Loucy (cell line): ENCODE data around the gene FSTL3.

Experiments
- H2AFZ ChIP-seq: fragments of 200-600 bp; sonication (generic); 2 replicates; pipeline ENCODE4 v1.6.0; 2016; ENCODE audit warnings: antibody characterized with exemption, mild to moderate bottlenecking, low read length, moderate library complexity
- H3F3A ChIP-seq: fragments of 200-600 bp; 2 replicates; pipeline ENCODE4 v1.6.0; 2016; ENCODE audit warnings: antibody characterized with exemption, low read depth, mild to moderate bottlenecking
- H3K27me3 ChIP-seq: fragments of 200-600 bp; sonication (generic); 2 replicates; pipeline ENCODE4 v1.6.1; 2014; ENCODE audit warnings: low read length, mild to moderate bottlenecking; ENCODE audit not compliant: insufficient read depth, poor library complexity, severe bottlenecking
- H3K36me3 ChIP-seq: fragments of 200-600 bp; sonication (generic); 2 replicates; pipeline ENCODE4 v1.6.1; 2016; ENCODE audit warnings: low read length; ENCODE audit not compliant: insufficient read depth
- H3K4me1 ChIP-seq: fragments of 200-600 bp; sonication (generic); 2 replicates; pipeline ENCODE4 v1.5.1; 2014; ENCODE audit warnings: low read length, mild to moderate bottlenecking; ENCODE audit not compliant: insufficient read depth, poor library complexity, severe bottlenecking
- H3K4me2 ChIP-seq: fragments of 200-600 bp; sonication (generic); 2 replicates; pipeline ENCODE4 v1.6.0; 2014; ENCODE audit warnings: antibody characterized with exemption, low read length, low read depth, mild to moderate bottlenecking; ENCODE audit not compliant: poor library complexity, severe bottlenecking
- H3K4me3 ChIP-seq: fragments of 200-600 bp; sonication (generic); 2 replicates; pipeline ENCODE4 v1.5.1; 2014; ENCODE audit warnings: low read length, mild to moderate bottlenecking, mixed read lengths; ENCODE audit not compliant: poor library complexity, severe bottlenecking
- H3K79me2 ChIP-seq: fragments of 200-600 bp; sonication (generic); 2 replicates; pipeline ENCODE4 v1.6.1; 2014; ENCODE audit warnings: low read length; ENCODE audit not compliant: insufficient read depth
- H3K9ac ChIP-seq: fragments of 200-600 bp; sonication (generic); 2 replicates; pipeline ENCODE4 v1.6.0; 2014; ENCODE audit warnings: mild to moderate bottlenecking, low read depth, low read length, moderate library complexity; ENCODE audit not compliant: poor library complexity, severe bottlenecking
- H3K9me2 ChIP-seq: fragments of 200-600 bp; sonication (generic); replicated peaks from 2 replicates; pipeline ENCODE4 v1.6.1; 2016; ENCODE audit warnings: low read depth, low read length, mixed read lengths
- H3K9me3 ChIP-seq: fragments of 200-600 bp; sonication (generic); 2 replicates; pipeline ENCODE4 v1.6.1; 2014; ENCODE audit warnings: mild to moderate bottlenecking, antibody characterized with exemption, low read length, low read depth; ENCODE audit not compliant: insufficient read depth
- H4K20me1 ChIP-seq: fragments of 200-600 bp; sonication (generic); 2 replicates; pipeline ENCODE4 v1.6.0; 2014; ENCODE audit warnings: antibody characterized with exemption, low read length, mild to moderate bottlenecking; ENCODE audit not compliant: insufficient read depth, poor library complexity, severe bottlenecking
- EZH2phosphoT487 ChIP-seq: fragments of 200-600 bp; IDR thresholded peaks from 2 replicates; pipeline ENCODE4 v1.6.1; 2018; ENCODE audit warnings: antibody characterized with exemption, mild to moderate bottlenecking, moderate library complexity, borderline replicate concordance
- TF ChIP-seq, protein P1 (sequence below): fragments of 200-600 bp; sonication (generic); conservative IDR thresholded peaks from 2 replicates; pipeline ENCODE4 v1.5.1; 2014; ENCODE audit warnings: mild to moderate bottlenecking, antibody characterized with exemption, low read length

Gene FSTL3

DNA sequence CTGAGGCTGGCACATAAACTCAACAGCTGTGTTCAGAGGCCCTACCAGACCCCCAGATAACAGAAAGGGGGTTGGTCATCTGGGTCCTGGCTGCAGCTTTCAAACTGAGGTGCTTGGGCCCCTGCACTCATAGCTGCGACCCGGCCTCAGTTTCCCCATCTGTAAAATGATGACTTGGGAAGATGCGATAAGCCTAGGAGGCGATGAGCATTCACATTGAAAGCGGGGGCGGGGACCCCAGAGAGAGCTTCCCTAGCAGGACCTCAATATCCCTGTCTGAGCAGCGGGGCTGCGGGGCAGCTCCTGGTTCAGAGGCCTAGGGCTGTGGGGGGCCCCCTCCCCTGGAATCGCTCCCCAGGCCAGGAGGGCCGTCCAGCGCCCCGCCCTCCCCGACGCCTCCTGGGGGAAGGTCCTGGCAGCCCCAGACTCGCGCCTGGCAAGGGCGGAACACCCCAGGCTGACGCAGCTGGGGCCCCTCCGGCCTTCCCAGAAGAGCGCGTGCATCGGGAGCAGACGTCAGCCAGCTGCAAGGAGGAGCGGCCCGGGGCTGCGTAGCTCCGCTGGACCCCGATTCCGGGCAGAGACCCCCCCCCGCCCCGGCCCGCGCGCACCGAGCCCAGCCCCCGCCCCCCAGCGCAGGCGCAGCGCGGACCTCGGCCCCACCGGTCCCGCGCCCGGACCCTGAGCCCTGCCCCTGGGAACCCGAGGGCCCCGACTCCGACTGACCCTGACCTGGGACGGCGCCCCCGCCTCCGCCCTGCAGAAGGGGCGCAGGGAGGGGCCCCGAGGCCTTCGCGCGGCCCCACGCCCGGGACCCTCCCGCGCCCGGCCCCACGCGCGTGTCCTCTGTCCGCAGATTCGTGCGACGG lies 3.5 kb downstream of the FSTL3 start:
- no peaks in the 10 kb centered on the region for H3F3A ChIP-seq
- peak overlapping the region; percentile 84; the same call in 1 of the 2 replicates for H2AFZ ChIP-seq
- TF ChIP-seq, protein P1, sequence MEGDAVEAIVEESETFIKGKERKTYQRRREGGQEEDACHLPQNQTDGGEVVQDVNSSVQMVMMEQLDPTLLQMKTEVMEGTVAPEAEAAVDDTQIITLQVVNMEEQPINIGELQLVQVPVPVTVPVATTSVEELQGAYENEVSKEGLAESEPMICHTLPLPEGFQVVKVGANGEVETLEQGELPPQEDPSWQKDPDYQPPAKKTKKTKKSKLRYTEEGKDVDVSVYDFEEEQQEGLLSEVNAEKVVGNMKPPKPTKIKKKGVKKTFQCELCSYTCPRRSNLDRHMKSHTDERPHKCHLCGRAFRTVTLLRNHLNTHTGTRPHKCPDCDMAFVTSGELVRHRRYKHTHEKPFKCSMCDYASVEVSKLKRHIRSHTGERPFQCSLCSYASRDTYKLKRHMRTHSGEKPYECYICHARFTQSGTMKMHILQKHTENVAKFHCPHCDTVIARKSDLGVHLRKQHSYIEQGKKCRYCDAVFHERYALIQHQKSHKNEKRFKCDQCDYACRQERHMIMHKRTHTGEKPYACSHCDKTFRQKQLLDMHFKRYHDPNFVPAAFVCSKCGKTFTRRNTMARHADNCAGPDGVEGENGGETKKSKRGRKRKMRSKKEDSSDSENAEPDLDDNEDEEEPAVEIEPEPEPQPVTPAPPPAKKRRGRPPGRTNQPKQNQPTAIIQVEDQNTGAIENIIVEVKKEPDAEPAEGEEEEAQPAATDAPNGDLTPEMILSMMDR = no peak
- no peak for TF ChIP-seq EZH2phosphoT487
- H4K20me1 ChIP-seq = no peaks in the 10 kb centered on the region
- peaks cover 7% of the 10 kb centered on the region; the same call in 1 of the 2 replicates for H3K79me2 ChIP-seq
- no peaks in the 10 kb centered on the region for H3K36me3 ChIP-seq
- H3K9me3 ChIP-seq = no peaks in the 10 kb centered on the region
- peak overlapping the region; percentile 69 for H3K4me2 ChIP-seq
- no peaks in the 10 kb centered on the region for H3K9me2 ChIP-seq
- H3K4me1 ChIP-seq = peaks cover 15% of the 10 kb centered on the region
- H3K4me3 ChIP-seq = peak overlapping the region; percentile 85
- no peaks in the 10 kb centered on the region for H3K27me3 ChIP-seq
- peak overlapping the region; percentile 77 for H3K9ac ChIP-seq

DNA sequence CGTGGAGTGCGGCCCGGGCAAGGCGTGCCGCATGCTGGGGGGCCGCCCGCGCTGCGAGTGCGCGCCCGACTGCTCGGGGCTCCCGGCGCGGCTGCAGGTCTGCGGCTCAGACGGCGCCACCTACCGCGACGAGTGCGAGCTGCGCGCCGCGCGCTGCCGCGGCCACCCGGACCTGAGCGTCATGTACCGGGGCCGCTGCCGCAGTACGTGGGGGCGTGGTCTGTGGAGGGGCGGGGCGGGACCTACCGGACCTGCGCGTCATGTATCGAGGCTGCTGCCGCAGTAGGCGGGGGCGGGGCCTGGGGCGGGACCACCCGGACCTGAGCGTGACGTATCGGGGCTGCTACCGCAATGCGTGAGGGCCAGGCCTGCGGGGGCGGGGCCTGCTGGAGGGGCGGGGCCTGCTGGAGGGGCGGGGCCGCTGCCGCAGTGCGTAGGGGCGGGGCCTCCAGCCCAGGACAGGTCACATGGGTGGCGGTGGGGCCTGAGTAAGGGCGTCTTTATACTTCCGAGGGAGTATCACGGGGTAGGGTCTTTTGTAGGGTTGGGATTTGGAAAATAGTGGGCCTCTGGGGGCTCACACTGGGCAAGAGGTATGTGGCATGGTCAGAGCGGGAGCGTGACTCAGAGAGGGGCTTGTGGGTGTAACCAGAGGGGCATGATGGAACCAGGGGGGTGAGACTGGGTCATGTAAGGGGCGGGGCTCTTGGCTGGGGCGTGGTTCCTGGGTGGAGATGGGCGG lies 4.3 kb downstream of the FSTL3 start:
- no peaks in the 10 kb centered on the region for H3K36me3 ChIP-seq
- H4K20me1 ChIP-seq = no peaks in the 10 kb centered on the region
- H3K9me3 ChIP-seq = no peaks in the 10 kb centered on the region
- peaks cover 15% of the 10 kb centered on the region for H3K4me1 ChIP-seq
- H3K27me3 ChIP-seq = no peaks in the 10 kb centered on the region
- H3K79me2 ChIP-seq = peaks cover 7% of the 10 kb centered on the region; the same call in 1 of the 2 replicates
- H2AFZ ChIP-seq = peak overlapping the region; percentile 96
- H3K4me2 ChIP-seq = peak overlapping the region; percentile 69
- peak overlapping the region; percentile 85 for H3K4me3 ChIP-seq
- no peak for TF ChIP-seq EZH2phosphoT487
- TF ChIP-seq, protein P1 = peak; percentile 43
- H3F3A ChIP-seq = no peaks in the 10 kb centered on the region
- H3K9ac ChIP-seq = peak overlapping the region; percentile 77
- H3K9me2 ChIP-seq = no peaks in the 10 kb centered on the region

DNA sequence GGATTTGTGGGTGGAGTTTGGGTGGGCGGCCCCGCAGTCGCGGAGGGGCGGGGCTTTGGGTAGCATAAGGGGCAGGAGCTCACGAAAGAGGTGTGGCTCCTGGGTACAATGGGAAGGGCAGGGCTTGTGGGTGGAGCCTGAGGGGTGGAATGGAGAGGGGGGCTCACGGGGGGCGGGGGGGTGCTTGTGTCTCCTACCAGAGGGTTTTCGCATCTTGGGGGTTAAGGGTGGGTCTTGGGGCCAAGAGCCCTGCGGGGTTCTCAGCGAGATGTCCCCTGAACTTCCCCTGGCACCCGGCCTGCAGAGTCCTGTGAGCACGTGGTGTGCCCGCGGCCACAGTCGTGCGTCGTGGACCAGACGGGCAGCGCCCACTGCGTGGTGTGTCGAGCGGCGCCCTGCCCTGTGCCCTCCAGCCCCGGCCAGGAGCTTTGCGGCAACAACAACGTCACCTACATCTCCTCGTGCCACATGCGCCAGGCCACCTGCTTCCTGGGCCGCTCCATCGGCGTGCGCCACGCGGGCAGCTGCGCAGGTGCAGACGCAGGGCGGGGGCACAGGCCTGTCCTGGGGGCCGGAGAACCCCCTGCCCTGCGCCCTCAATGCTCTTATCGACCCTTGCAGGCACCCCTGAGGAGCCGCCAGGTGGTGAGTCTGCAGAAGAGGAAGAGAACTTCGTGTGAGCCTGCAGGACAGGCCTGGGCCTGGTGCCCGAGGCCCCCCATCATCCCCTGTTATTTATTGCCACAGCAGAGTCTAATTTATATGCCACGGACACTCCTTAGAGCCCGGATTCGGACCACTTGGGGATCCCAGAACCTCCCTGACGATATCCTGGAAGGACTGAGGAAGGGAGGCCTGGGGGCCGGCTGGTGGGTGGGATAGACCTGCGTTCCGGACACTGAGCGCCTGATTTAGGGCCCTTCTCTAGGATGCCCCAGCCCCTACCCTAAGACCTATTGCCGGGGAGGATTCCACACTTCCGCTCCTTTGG lies 5.1 kb downstream of the FSTL3 start:
- Histone ChIP-seq H3K36me3 (no peaks in the 10 kb centered on the region), H2AFZ (peak overlapping the region; percentile 96; the same call in 1 of the 2 replicates), H3K4me1 (peaks cover 15% of the 10 kb centered on the region), H3K9ac (peak overlapping the region; percentile 55), H3K9me2 (no peaks in the 10 kb centered on the region), H4K20me1 (no peaks in the 10 kb centered on the region), H3K9me3 (no peaks in the 10 kb centered on the region), H3F3A (no peaks in the 10 kb centered on the region), H3K79me2 (peaks cover 7% of the 10 kb centered on the region; the same call in 1 of the 2 replicates), H3K4me3 (peak overlapping the region; percentile 74), H3K27me3 (no peaks in the 10 kb centered on the region), H3K4me2 (peak overlapping the region; percentile 69)
- TF ChIP-seq EZH2phosphoT487 = no peak
- TF ChIP-seq, protein P1 = no peak
